Bronchial epithelial cell (primary cell): ENCODE measurements around the gene FER. TPM values are rescaled to one million over a fixed set of nuclear protein-coding genes. Genes with fewer than 3 reads are reported as not detected.
"Not testable (repeated sequence)": the region's sequence is repeated elsewhere in the genome, so short reads cannot be mapped to it uniquely, and the experiment has no call there.

Source experiments
- DNase-seq: peaks from one replicate; pipeline ENCODE4 v3.0.0-alpha.2; 2010; ENCODE audit warnings: low read depth
- FAIRE-seq: peaks from 2 replicates; lab custom pipeline; 2011; peaks lifted over from hg19 to GRCh38; lab: Jason Lieb, UNC
- H3K27me3 ChIP-seq: 2 replicates; pipeline ENCODE4 v1.5.1; 2011; ENCODE audit warnings: low read length; ENCODE audit not compliant: control insufficient read depth, insufficient read depth
- H3K36me3 ChIP-seq: 2 replicates; pipeline ENCODE4 v1.5.1; 2011; ENCODE audit warnings: low read length; ENCODE audit not compliant: control insufficient read depth, insufficient read depth
- H3K4me3 ChIP-seq: 2 replicates; pipeline ENCODE4 v1.5.1; 2011; ENCODE audit warnings: mild to moderate bottlenecking, low read depth, low read length, control low read depth
- CTCF ChIP-seq: IDR thresholded peaks from 2 replicates; pipeline ENCODE4 v1.5.1; 2011; ENCODE audit warnings: mild to moderate bottlenecking, moderate library complexity, low read length, control low read depth, inconsistent platforms; ENCODE audit not compliant: insufficient read depth, severe bottlenecking
- total RNA-seq: library from RNA; depleted of rRNA; stranded (reverse); fragments of >200 nt; gene quantifications from 2 replicates; pipeline ENCODE4 v1.2.1, GENCODE V29; 2014

Gene FER
- total RNA-seq, 1 donor from 2014 or later, result 23.7 TPM

- Histone ChIP-seq H3K27me3 (no peaks in the 10 kb centered on the region), H3K36me3 (no peaks in the 10 kb centered on the region), H3K4me3 (no peak overlapping the region)
- no peak for TF ChIP-seq CTCF
- FAIRE-seq (no peak), DNase-seq (no peak)
Observed at GRCh38 chr5:108862211-108862610, 114.5 kb downstream of the FER start.

GRCh38 chr5:108866097-108866496, 118.4 kb downstream of the FER start:
- not testable (repeated sequence) for FAIRE-seq, H3K36me3 ChIP-seq, DNase-seq, H3K27me3 ChIP-seq, H3K4me3 ChIP-seq

- peaks cover 1% of the 10 kb centered on the region for H3K36me3 ChIP-seq
- no peak for DNase-seq
- H3K27me3 ChIP-seq, result no peaks in the 10 kb centered on the region
- no peak overlapping the region for H3K4me3 ChIP-seq
- no peak for TF ChIP-seq CTCF
- no peak for FAIRE-seq
Observed at GRCh38 chr5:108867656-108868055, 120.0 kb downstream of the FER start.

GRCh38 chr5:108869066-108869465, 121.4 kb downstream of the FER start:
- FAIRE-seq, result no peak
- no peak for TF ChIP-seq CTCF
- Histone ChIP-seq H3K27me3 (no peaks in the 10 kb centered on the region), H3K36me3 (peaks cover 1% of the 10 kb centered on the region), H3K4me3 (no peak overlapping the region)
- no peak for DNase-seq

- Histone ChIP-seq H3K27me3 (no peaks in the 10 kb centered on the region), H3K4me3 (no peak overlapping the region), H3K36me3 (no peaks in the 10 kb centered on the region)
- FAIRE-seq (no peak), DNase-seq (no peak)
- TF ChIP-seq CTCF, result no peak
Observed at GRCh38 chr5:108876451-108876850, 128.8 kb downstream of the FER start.

GRCh38 chr5:108878756-108879155, 131.1 kb downstream of the FER start:
- no peak for TF ChIP-seq CTCF
- Histone ChIP-seq H3K36me3 (no peaks in the 10 kb centered on the region), H3K27me3 (no peaks in the 10 kb centered on the region), H3K4me3 (no peak overlapping the region)
- DNase-seq, result no peak
- FAIRE-seq, result no peak
